GM12878 (cell line): ENCODE measurements around the gene CC2D1A.

Experiments
- BHLHE40 ChIP-seq, 2 experiments: fragments of 450-650 bp in 1 of 2; IDR thresholded peaks; 2 replicates each; pipeline ENCODE4 v1.6.1; 2011 to 2017; ENCODE audit warnings: low read depth in 2 of 2, borderline replicate concordance in 1 of 2, improper control_type of control experiment in 1 of 2, low read length in 1 of 2, mild to moderate bottlenecking in 1 of 2
- CBX5 ChIP-seq: sonication (generic); IDR thresholded peaks from 2 replicates; pipeline ENCODE4 v1.6.1; 2016; ENCODE audit warnings: low read depth, moderate library complexity, mild to moderate bottlenecking, inconsistent platforms
- CREM ChIP-seq: IDR thresholded peaks from 2 replicates; pipeline ENCODE4 v1.6.1; 2014; ENCODE audit warnings: antibody characterized with exemption, low read depth
- CTCF ChIP-seq, 3 experiments: IDR thresholded peaks in 2 of 3; conservative IDR thresholded peaks in 1 of 3; 2 replicates each; pipeline ENCODE4 v1.5.1; 2011; ENCODE audit warnings: low read depth in 3 of 3, low read length in 3 of 3, mild to moderate bottlenecking in 3 of 3, control low read depth in 2 of 3, moderate library complexity in 2 of 3, inconsistent platforms in 1 of 3, mixed read lengths in 1 of 3; ENCODE audit not compliant: control insufficient read depth in 2 of 3, insufficient read depth in 1 of 3; ENCODE audit errors: extremely low read depth in 1 of 3
- ETV6 ChIP-seq, 2 experiments: fragments of 450-650 bp in 1 of 2; IDR thresholded peaks in 1 of 2; conservative IDR thresholded peaks in 1 of 2; 2 replicates each; pipeline ENCODE4 v1.6.1; 2014; ENCODE audit warnings: antibody characterized with exemption in 1 of 2, borderline replicate concordance in 1 of 2, low read depth in 1 of 2, mild to moderate bottlenecking in 1 of 2, moderate library complexity in 1 of 2
- FOS ChIP-seq: IDR thresholded peaks from 3 replicates; pipeline ENCODE4 v1.6.1; 2011; ENCODE audit warnings: borderline replicate concordance; ENCODE audit not compliant: insufficient read length; ENCODE audit errors: extremely low read depth
- GABPA ChIP-seq: IDR thresholded peaks from 2 replicates; pipeline ENCODE4 v1.6.1; 2014; ENCODE audit warnings: antibody characterized with exemption, low read depth, mild to moderate bottlenecking, inconsistent platforms
- MAX ChIP-seq: IDR thresholded peaks from 2 replicates; pipeline ENCODE4 v1.6.1; 2012; ENCODE audit warnings: low read depth, low read length, improper control_type of control experiment
- NFIC ChIP-seq: IDR thresholded peaks from 2 replicates; pipeline ENCODE4 v1.6.1; 2012; ENCODE audit warnings: low read depth, mild to moderate bottlenecking, inconsistent platforms, low read length, moderate library complexity
- POLR2AphosphoS5 ChIP-seq: IDR thresholded peaks from 2 replicates; pipeline ENCODE4 v1.6.1; 2011; ENCODE audit warnings: mild to moderate bottlenecking, low read length, inconsistent platforms
- RELB ChIP-seq: fragments of 450-650 bp; IDR thresholded peaks from 2 replicates; pipeline ENCODE4 v1.6.1; 2017; ENCODE audit warnings: low read depth, mild to moderate bottlenecking, moderate library complexity
- ZNF274 ChIP-seq: IDR thresholded peaks from one replicate; pipeline ENCODE4 v1.8.0; 2011; ENCODE audit not compliant: insufficient read length, insufficient read depth

- TF ChIP-seq RELB (no peak), CTCF (IDR thresholded peaks at IDR 0.05 in 2 of 3, conservative IDR thresholded peaks at IDR 0.05 in 1 of 3; ENCODE audit: control insufficient read depth in 2 of 3, extremely low read depth in 1 of 3, insufficient read depth in 1 of 3, low read depth in 3 of 3, low read length in 3 of 3) (no peak), MAX (no peak), CREM (no peak), CBX5 (no peak), ZNF274 (no peak), NFIC (no peak), ETV6 (conservative IDR thresholded peaks at IDR 0.05 in 1 of 2, IDR thresholded peaks at IDR 0.05 in 1 of 2; ENCODE audit: borderline replicate concordance in 1 of 2, low read depth in 1 of 2) (no peak), FOS (no peak), GABPA (no peak), BHLHE40 (IDR thresholded peaks at IDR 0.05; ENCODE audit: borderline replicate concordance in 1 of 2, low read depth in 2 of 2, low read length in 1 of 2) (no peak), POLR2AphosphoS5 (no peak)
Measured at GRCh38 chr19:13885826-13886365, 20.1 kb upstream of the CC2D1A start.
